Measurements from ENCODE around the gene FASTKD3. TPM values are rescaled to one million over a fixed set of nuclear protein-coding genes. Genes with fewer than 3 reads are reported as not detected.

FASTKD3 gene
- total RNA-seq, 4 donors from 2014 or later = 4.5 to 17.8 (median 10.3) TPM

GRCh38 chr5:7878381-7878873, 9.6 kb upstream of the FASTKD3 start:
- TF ChIP-seq, protein P1, sequence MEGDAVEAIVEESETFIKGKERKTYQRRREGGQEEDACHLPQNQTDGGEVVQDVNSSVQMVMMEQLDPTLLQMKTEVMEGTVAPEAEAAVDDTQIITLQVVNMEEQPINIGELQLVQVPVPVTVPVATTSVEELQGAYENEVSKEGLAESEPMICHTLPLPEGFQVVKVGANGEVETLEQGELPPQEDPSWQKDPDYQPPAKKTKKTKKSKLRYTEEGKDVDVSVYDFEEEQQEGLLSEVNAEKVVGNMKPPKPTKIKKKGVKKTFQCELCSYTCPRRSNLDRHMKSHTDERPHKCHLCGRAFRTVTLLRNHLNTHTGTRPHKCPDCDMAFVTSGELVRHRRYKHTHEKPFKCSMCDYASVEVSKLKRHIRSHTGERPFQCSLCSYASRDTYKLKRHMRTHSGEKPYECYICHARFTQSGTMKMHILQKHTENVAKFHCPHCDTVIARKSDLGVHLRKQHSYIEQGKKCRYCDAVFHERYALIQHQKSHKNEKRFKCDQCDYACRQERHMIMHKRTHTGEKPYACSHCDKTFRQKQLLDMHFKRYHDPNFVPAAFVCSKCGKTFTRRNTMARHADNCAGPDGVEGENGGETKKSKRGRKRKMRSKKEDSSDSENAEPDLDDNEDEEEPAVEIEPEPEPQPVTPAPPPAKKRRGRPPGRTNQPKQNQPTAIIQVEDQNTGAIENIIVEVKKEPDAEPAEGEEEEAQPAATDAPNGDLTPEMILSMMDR (IDR thresholded peaks at IDR 0.05) = no peak
- DNase-seq (ENCODE audit: low spot score) (no peak), ATAC-seq (ENCODE audit: low FRiP score) (peak; percentile 92)

DNA sequence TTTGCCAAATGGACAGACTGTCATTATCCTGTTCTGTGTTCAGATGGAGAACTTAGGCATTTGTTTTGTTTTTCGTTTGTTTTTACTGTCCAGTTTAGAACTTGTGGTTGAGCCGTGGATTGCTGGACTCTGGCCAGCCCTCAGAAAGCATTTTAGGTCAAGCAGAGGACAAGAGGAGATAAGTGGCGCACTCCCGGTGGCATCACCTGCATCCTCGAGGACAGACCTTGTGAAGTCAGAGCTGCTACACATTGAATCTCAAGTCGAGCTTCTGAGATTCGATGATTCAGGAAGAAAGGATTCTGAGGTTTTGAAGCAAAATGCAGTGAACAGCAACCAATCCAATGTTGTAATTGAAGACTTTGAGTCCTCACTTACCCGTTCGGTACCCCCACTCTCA, 9.0 kb upstream of the FASTKD3 start:
- TF ChIP-seq, protein P1 (IDR thresholded peaks at IDR 0.05) = no peak
- DNase-seq (ENCODE audit: low spot score) (no peak), ATAC-seq (ENCODE audit: low FRiP score) (no peak)

- ATAC-seq (ENCODE audit: low FRiP score) = no peak
- TF ChIP-seq, protein P1 (IDR thresholded peaks at IDR 0.05) = no peak
- DNase-seq (ENCODE audit: low spot score) = no peak
Measured at GRCh38 chr5:7876867-7877266, 8.0 kb upstream of the FASTKD3 start.

DNA sequence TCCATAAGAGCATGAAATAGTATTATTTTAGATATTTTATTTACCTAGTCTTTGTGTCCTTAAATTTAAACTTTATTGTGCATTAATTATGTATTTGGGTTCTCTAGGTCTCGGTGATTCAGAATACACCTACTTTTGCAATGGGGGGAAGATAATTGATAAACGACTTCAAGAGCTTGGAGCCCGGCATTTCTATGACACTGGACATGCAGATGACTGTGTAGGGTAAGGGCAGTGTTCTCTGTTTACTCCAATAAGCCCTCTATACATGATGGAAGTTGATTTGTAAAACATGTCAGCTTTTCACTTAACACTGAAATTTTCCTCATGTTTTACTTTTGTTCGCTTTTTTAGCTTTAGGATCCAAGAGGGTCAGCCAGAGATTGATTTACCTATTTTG, 6.3 kb upstream of the FASTKD3 start:
- TF ChIP-seq, protein P1 (IDR thresholded peaks at IDR 0.05) = no peak
- DNase-seq (ENCODE audit: low spot score) (no peak), ATAC-seq (ENCODE audit: low FRiP score) (no peak)

GRCh38 chr5:7874639-7875038, 5.8 kb upstream of the FASTKD3 start:
- TF ChIP-seq, protein P1 (IDR thresholded peaks at IDR 0.05) = no peak
- no peak for DNase-seq (ENCODE audit: low spot score)
- ATAC-seq (ENCODE audit: low FRiP score) = no peak

DNA sequence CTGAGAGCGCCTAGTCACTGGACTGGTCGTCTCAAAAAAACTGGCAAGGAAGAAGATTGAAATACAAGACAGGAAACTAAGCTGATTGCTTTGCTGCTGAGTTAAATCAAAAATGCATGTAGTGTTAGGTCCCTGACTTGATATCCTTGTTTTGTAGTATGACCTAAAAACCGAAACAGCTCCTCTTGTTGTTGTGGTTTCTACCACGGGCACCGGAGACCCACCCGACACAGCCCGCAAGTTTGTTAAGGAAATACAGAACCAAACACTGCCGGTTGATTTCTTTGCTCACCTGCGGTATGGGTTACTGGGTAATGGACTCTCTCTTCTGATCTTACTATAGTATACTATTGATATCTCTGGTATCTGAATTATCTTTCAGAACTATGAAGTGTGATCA, 4.4 kb upstream of the FASTKD3 start:
- ATAC-seq (ENCODE audit: low FRiP score) = no peak
- TF ChIP-seq, protein P1 (IDR thresholded peaks at IDR 0.05) = no peak
- no peak for DNase-seq (ENCODE audit: low spot score)

DNA sequence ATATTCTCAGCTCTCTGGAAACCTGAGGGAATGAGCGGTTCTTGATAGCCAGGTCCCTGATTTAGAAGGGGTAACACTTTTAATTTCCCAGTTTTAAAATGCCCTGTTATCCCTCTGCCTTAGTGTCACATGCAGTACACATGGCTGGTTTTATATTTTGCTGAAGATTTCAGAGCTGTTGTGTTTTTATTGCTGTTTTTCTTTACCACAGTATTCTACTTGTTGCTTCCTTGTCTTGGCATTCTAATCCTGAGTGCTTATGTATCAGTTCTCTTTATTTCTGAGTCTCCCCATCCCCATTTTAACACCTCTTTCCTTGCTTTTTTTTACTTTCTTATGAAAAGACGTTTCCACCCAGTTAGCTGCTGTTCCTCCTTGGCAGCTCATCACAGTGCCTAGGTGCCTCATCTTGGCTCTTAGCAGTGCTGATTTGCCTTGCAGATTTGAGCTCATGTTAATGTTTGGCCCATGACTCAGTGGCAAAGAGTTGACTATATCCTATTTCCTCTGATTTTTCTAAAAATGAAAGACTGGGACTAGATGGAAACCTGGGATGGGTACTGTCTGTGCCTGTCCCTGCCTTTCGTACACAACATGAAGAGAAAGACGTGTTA, 3.8 kb upstream of the FASTKD3 start:
- ATAC-seq (ENCODE audit: low FRiP score) = no peak
- DNase-seq (ENCODE audit: low spot score) = no peak
- TF ChIP-seq, protein P1 (IDR thresholded peaks at IDR 0.05) = no peak

Measured in omental fat pad (tissue), 4 donors.